K562 (cell line): ENCODE results near the gene SIRT2. TPM values are rescaled to one million over a fixed set of nuclear protein-coding genes. Genes with fewer than 3 reads are reported as not detected.

Experiments used
- CHD4 ChIP-seq: fragments of 200-600 bp; sonication (generic); IDR thresholded peaks from 3 replicates; pipeline ENCODE4 v1.6.1; 2012; ENCODE audit warnings: low read depth, mild to moderate bottlenecking, mixed read lengths, low read length, inconsistent platforms; ENCODE audit not compliant: insufficient read depth, insufficient replicate concordance, poor library complexity, severe bottlenecking
- COPS2 ChIP-seq: fragments of 450-650 bp; conservative IDR thresholded peaks from 2 replicates; pipeline ENCODE4 v1.6.1; 2016; ENCODE audit warnings: mild to moderate bottlenecking, moderate library complexity
- HBP1 ChIP-seq: fragments of 450-650 bp; formaldehyde crosslinking; IDR thresholded peaks from 2 replicates; pipeline ENCODE4 v1.4.0; 2022; ENCODE audit warnings: missing genetic modification characterization
- HMBOX1 ChIP-seq: sonication (generic); IDR thresholded peaks from 2 replicates; pipeline ENCODE4 v1.6.1; 2016
- KLF10 ChIP-seq: fragments of 250-450 bp; sonication (Bioruptor Pico); IDR thresholded peaks from 2 replicates; pipeline ENCODE4 v1.6.1; 2021; ENCODE audit warnings: matching md5 sums
- LCOR ChIP-seq: sonication (generic); formaldehyde crosslinking; IDR thresholded peaks from 2 replicates; pipeline ENCODE4 v1.8.0; 2022; ENCODE audit warnings: mild to moderate bottlenecking, missing genetic modification reagents
- MAFG ChIP-seq: fragments of 450-650 bp; conservative IDR thresholded peaks from 2 replicates; pipeline ENCODE4 v1.6.1; 2016; ENCODE audit warnings: missing genetic modification characterization, missing compliant biosample characterization
- MAZ ChIP-seq, 2 experiments: fragments of 450-650 bp in 1 of 2; sonication (generic) in 1 of 2; formaldehyde crosslinking; IDR thresholded peaks in 1 of 2; conservative IDR thresholded peaks in 1 of 2; 2 replicates each; pipeline versions ENCODE4 v1.4.0 to v1.5.0; 2020; ENCODE audit warnings: mild to moderate bottlenecking in 1 of 2, missing genetic modification reagents in 1 of 2
- MNT ChIP-seq, 2 experiments: fragments of 450-650 bp; conservative IDR thresholded peaks; 2 replicates each; pipeline ENCODE4 v1.6.1; 2017; ENCODE audit warnings: mild to moderate bottlenecking in 2 of 2, moderate library complexity in 2 of 2
- NR2F6 ChIP-seq: fragments of 450-650 bp; formaldehyde crosslinking; IDR thresholded peaks from 2 replicates; pipeline ENCODE4 v1.4.0; 2020; ENCODE audit warnings: mild to moderate bottlenecking
- RHOXF2B ChIP-seq: fragments of 250-450 bp; sonication (Bioruptor Pico); conservative IDR thresholded peaks from 2 replicates; pipeline ENCODE4 v1.5.1; 2021
- SNRNP70 ChIP-seq: fragments of 200-400 bp; formaldehyde crosslinking; optimal IDR thresholded peaks from 2 replicates; pipeline ENCODE3; 2017; ENCODE audit warnings: low read depth, low read length
- SP2 ChIP-seq: IDR thresholded peaks from 2 replicates; pipeline ENCODE4 v1.6.1; 2011; ENCODE audit warnings: mild to moderate bottlenecking, low read depth, low read length, moderate library complexity; ENCODE audit not compliant: poor library complexity, severe bottlenecking; ENCODE audit errors: extremely low read depth
- SREBF2 ChIP-seq: sonication (generic); formaldehyde crosslinking; IDR thresholded peaks from 2 replicates; pipeline ENCODE4 v1.4.0; 2020; ENCODE audit warnings: mild to moderate bottlenecking, missing genetic modification reagents
- TBP ChIP-seq: optimal IDR thresholded peaks from 2 replicates; pipeline ENCODE3; 2011; ENCODE audit warnings: low read depth, low read length, improper control_type of control experiment
- TCF15 ChIP-seq: fragments of 250-450 bp; sonication (Bioruptor Pico); IDR thresholded peaks from 2 replicates; pipeline ENCODE4 v1.8.0; 2022; ENCODE audit warnings: moderate library complexity, mild to moderate bottlenecking, inconsistent platforms
- TFAP4 ChIP-seq: sonication (generic); formaldehyde crosslinking; IDR thresholded peaks from 2 replicates; pipeline ENCODE4 v1.8.0; 2022; ENCODE audit warnings: missing genetic modification reagents, mild to moderate bottlenecking, moderate library complexity, borderline replicate concordance
- ZNF274 ChIP-seq: IDR thresholded peaks from 2 replicates; pipeline ENCODE4 v1.6.1; 2011; ENCODE audit warnings: low read depth, mild to moderate bottlenecking, low read length, moderate library complexity, borderline replicate concordance
- ZNF696 ChIP-seq: fragments of 250-450 bp; sonication (Bioruptor Pico); conservative IDR thresholded peaks from 2 replicates; pipeline ENCODE4 v1.4.0; 2020; ENCODE audit warnings: mild to moderate bottlenecking, moderate library complexity
- ZNF717 ChIP-seq: fragments of 250-450 bp; sonication (Bioruptor Pico); IDR thresholded peaks from 2 replicates; pipeline ENCODE4 v1.5.0; 2021
- ZNF764 ChIP-seq: fragments of 250-450 bp; sonication (Bioruptor Pico); IDR thresholded peaks from 2 replicates; pipeline ENCODE4 v1.4.0; 2020; ENCODE audit warnings: low read depth, mild to moderate bottlenecking, moderate library complexity
- polyA plus RNA-seq, 8 experiments: library from polyadenylated mRNA; depleted of rRNA in 4 of 8; stranded (reverse) in 5 of 8; unstranded in 3 of 8; fragments of >200 nt; fragmentation: Nextera tagmentation in 2 of 8; fragmentation: Illumina TruSeq in 1 of 8; extraction: Ambion mirVana in 2 of 8; extraction: Trizol in 1 of 8; gene quantifications; 2 replicates each; pipeline versions ENCODE4 v1.2.1 to v1.2.3, GENCODE V29; 2011 to 2014; ENCODE audit warnings: inconsistent platforms in 1 of 8, missing spikeins in 1 of 8
- total RNA-seq, 7 experiments: library from RNA; depleted of rRNA in 6 of 7; stranded (reverse); fragments of >200 nt in 6 of 7; fragmentation: Illumina TruSeq in 2 of 7; extraction: Trizol in 2 of 7; gene quantifications; 2 replicates each; pipeline versions ENCODE4 v1.2.1 to v1.2.3, GENCODE V29; 2011 to 2021; ENCODE audit warnings: low replicate concordance in 1 of 7

SIRT2 gene
- total and polyA plus RNA-seq, 9 of the 15 experiments (the other 6 are each of a cell fraction or from before 2014, with no cell fraction given), result 2.3 to 35.2 (median 22.9) TPM

GRCh38 chr19:38852231-38853044 is 47.0 kb downstream of the SIRT2 start (continued):
- TF ChIP-seq ZNF764 (CRISPR knock-in tag) (no peak), COPS2 (no peak), MNT (conservative IDR thresholded peaks at IDR 0.05) (0 out of 4 replicates have a peak, but pooled peaks of 1 of the 2 experiments have one; percentile 33), TFAP4 (CRISPR knock-in tag) (no peak; the same call in 1 of the 2 replicates), HBP1 (CRISPR knock-in tag) (no peak), SP2 (no peak), SREBF2 (CRISPR knock-in tag) (no peak), LCOR (CRISPR knock-in tag) (no peak), NR2F6 (no peak), TBP (no peak), HMBOX1 (no peak), TCF15 (no peak), ZNF717 (CRISPR knock-in tag) (no peak), ZNF274 (no peak), RHOXF2B (CRISPR knock-in tag) (no peak), ZNF696 (CRISPR knock-in tag) (no peak), SNRNP70 (no peak), MAFG (no peak), MAZ (CRISPR knock-in tag; conservative IDR thresholded peaks at IDR 0.05 in 1 of 2, IDR thresholded peaks at IDR 0.05 in 1 of 2) (peak; percentile 47 to 63; a peak in 2 of 4 replicates), KLF10 (CRISPR knock-in tag) (no peak), CHD4 (no peak)
